ENCODE measurements around the gene TIGD6. TPM values are rescaled to one million over a fixed set of nuclear protein-coding genes. Genes with fewer than 3 reads are reported as not detected.

The TIGD6 gene
- total and polyA plus RNA-seq, 12 donors = 5.4 to 10.5 (median 8.0) TPM

DNA sequence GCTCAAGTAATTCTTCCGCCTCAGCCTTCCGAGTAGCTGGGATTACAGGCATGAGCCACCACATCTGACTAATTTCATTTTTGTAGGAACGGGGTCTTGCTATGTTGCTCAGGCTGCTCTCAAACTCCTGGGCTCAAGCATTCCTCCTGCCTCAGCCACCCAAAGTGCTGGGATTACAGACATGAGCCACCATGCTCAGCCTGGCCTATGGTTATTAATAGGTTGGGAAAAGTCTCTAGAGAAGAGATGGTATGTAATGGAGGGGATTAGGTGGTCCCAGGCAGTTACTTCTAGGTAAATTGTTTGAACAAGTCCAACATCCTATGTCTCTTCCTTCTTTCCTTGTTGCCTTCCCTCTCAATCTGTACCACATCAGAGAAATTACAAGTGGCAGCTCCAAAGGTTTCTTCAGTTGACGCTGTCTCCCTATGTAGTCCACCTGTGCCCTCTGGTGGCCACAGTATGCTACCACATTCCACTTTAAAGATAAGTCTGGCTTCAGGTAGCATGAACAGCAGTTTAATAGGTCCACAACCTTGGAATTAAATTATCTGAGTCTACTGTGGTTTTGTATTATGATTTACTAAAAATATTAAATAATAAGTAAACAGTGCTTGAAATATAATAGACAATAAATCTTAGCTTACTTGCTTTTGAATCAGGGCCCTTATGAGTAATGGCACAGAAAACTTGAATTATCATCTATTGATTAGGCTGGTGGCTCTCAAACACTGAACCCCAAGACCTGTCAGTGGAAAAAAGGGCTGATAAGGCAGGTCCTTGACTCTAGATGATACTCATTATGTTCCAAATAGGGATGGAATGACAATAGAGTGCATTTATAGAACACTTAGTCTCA is 9.7 kb downstream of the TIGD6 start:
- Histone ChIP-seq H3K27ac (no peak overlapping the region), H3K4me1 (replicated peaks in 1 of 2) (no peaks in the 10 kb centered on the region), H3K36me3 (replicated peaks in 1 of 2) (peaks cover 0 to 10% of the 10 kb centered on the region in 2 donors), H3K9me3 (replicated peaks in 1 of 3) (no peaks in the 10 kb centered on the region), H3K4me3 (no peak overlapping the region), H3K27me3 (no peaks in the 10 kb centered on the region)
- intact Hi-C loops (cut with DNase I) = loop anchor here in 1 of 2 donors (5.0 kb wide), 1 partner anchor 353 kb away; no protein-coding TSS in a partner anchor
- 65 to 70% (median 69%) methylated on average over 4 of the region's 4 CpGs for WGBS, 4 donors
- peak; percentile 67 to 93 (median 83) for DNase-seq
- TF ChIP-seq, protein P1, sequence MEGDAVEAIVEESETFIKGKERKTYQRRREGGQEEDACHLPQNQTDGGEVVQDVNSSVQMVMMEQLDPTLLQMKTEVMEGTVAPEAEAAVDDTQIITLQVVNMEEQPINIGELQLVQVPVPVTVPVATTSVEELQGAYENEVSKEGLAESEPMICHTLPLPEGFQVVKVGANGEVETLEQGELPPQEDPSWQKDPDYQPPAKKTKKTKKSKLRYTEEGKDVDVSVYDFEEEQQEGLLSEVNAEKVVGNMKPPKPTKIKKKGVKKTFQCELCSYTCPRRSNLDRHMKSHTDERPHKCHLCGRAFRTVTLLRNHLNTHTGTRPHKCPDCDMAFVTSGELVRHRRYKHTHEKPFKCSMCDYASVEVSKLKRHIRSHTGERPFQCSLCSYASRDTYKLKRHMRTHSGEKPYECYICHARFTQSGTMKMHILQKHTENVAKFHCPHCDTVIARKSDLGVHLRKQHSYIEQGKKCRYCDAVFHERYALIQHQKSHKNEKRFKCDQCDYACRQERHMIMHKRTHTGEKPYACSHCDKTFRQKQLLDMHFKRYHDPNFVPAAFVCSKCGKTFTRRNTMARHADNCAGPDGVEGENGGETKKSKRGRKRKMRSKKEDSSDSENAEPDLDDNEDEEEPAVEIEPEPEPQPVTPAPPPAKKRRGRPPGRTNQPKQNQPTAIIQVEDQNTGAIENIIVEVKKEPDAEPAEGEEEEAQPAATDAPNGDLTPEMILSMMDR (IDR thresholded peaks at IDR 0.05) = peak; percentile 94 to 98 (median 96)
- no peak for TF ChIP-seq POLR2A (IDR thresholded peaks at IDR 0.05)

DNA sequence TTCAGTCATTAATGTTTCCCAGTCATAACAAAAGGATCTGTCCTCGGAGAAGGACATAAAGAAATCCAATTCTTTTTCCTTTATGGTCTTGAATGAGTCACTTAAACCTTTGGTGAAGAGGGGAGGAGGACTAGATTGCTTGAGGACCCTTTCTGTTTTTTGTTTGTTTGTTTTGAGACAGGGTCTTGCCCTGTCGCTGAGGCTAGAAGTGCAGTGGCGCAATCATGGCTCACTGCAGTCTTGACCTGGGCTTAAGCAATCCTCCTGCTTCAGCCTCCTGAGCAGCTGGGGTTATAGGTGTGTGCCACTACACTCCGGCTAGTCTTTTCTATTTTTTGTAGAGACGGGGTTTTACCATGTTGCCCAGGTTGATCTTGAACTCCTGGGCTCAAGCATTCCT is 12.3 kb downstream of the TIGD6 start:
- TF ChIP-seq, protein P1 (IDR thresholded peaks at IDR 0.05) = no peak
- no peak for TF ChIP-seq POLR2A (IDR thresholded peaks at IDR 0.05)
- Histone ChIP-seq H3K4me1 (replicated peaks in 1 of 2) (no peaks in the 10 kb centered on the region), H3K9me3 (replicated peaks in 1 of 3) (no peaks in the 10 kb centered on the region), H3K4me3 (no peak overlapping the region), H3K36me3 (replicated peaks in 1 of 2) (no peaks in the 10 kb centered on the region), H3K27ac (no peak overlapping the region), H3K27me3 (no peaks in the 10 kb centered on the region)
- DNase-seq = no peak
- WGBS, 4 donors = 80 to 90% (median 89%) methylated on average over 5 of the region's 5 CpGs
- intact Hi-C loops (cut with DNase I) = loop anchor here (5.0 to 10.0 kb wide), 2 partner anchors 151 to 353 kb away; no protein-coding TSS in a partner anchor

DNA sequence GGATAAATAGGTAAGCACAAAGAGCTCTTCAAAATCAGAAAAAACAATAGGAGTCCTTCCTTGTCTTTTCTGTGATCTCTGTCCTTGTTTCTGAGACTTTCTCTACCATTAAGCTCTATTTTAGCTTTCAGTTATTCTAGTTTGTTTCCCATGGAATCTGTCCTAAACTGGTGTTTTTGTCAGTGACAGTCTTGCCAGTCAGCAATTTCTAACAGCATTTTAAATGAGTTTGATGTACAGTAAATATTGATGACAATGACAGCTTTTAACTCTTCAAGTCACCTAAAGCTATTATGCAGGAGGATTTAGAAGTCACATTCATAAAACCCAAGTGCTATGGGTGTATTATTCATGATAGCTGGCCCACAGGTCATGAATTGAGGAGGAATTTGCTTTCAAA is 17.9 kb downstream of the TIGD6 start:
- Histone ChIP-seq H3K4me3 (no peak overlapping the region), H3K9me3 (replicated peaks in 1 of 3) (no peaks in the 10 kb centered on the region), H3K27ac (no peak overlapping the region), H3K27me3 (no peaks in the 10 kb centered on the region), H3K36me3 (replicated peaks in 1 of 2) (peaks cover 0 to 33% of the 10 kb centered on the region in 2 donors), H3K4me1 (replicated peaks in 1 of 2) (no peaks in the 10 kb centered on the region)
- no peak for DNase-seq
- TF ChIP-seq, protein P1 (IDR thresholded peaks at IDR 0.05) = no peak
- TF ChIP-seq POLR2A (IDR thresholded peaks at IDR 0.05) = no peak
- intact Hi-C loops (cut with DNase I) = loop anchor here in 1 of 2 donors (10.0 kb wide), 1 partner anchor 348 kb away; no protein-coding TSS in a partner anchor

DNA sequence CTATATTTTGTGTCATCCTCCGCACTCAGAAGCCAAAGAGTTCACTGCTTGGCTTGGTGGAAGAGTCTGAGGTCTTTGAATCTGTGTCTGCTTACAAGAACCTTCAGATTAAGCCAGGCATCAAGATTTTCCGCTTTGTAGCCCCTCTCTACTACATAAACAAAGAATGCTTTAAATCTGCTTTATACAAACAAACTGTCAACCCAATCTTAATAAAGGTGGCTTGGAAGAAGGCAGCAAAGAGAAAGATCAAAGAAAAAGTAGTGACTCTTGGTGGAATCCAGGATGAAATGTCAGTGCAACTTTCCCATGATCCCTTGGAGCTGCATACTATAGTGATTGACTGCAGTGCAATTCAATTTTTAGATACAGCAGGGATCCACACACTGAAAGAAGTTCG is 19.2 kb downstream of the TIGD6 start:
- H3K4me1 ChIP-seq (replicated peaks in 1 of 2) = no peaks in the 10 kb centered on the region
- H3K36me3 ChIP-seq (replicated peaks in 1 of 2) = peaks cover 0 to 33% of the 10 kb centered on the region in 2 donors
- WGBS, 4 donors = 87 to 99% (median 92%) methylated on average over 3 of the region's 3 CpGs
- TF ChIP-seq POLR2A (IDR thresholded peaks at IDR 0.05) = no peak
- TF ChIP-seq, protein P1 (IDR thresholded peaks at IDR 0.05) = no peak
- intact Hi-C loops (cut with DNase I) = loop anchor here in 1 of 2 donors (10.0 kb wide), 1 partner anchor 346 kb away; no protein-coding TSS in a partner anchor
- no peak overlapping the region for H3K4me3 ChIP-seq
- DNase-seq = no peak
- H3K9me3 ChIP-seq (replicated peaks in 1 of 3) = no peaks in the 10 kb centered on the region
- H3K27ac ChIP-seq = no peak overlapping the region
- H3K27me3 ChIP-seq = no peaks in the 10 kb centered on the region
